Umbilical cord (tissue), 2 donors: ENCODE results near the gene ANO3. TPM values are rescaled to one million over a fixed set of nuclear protein-coding genes. Genes with fewer than 3 reads are reported as not detected.
"Not testable (repeated sequence)": the region's sequence is repeated elsewhere in the genome, so short reads cannot be mapped to it uniquely, and the experiment has no call there.

Experiments
- DNase-seq: peaks from one replicate; pipeline ENCODE4 v3.0.0-alpha.2; 2015; ENCODE audit warnings: low spot score
- total RNA-seq: library from RNA; depleted of rRNA; stranded (reverse); fragments of >200 nt; gene quantifications from one replicate; pipeline ENCODE4 v1.2.3, GENCODE V29; 2014; ENCODE audit warnings: low replicate concordance; ENCODE audit not compliant: insufficient read depth

ANO3 gene
- total RNA-seq, 1 donor from 2014 or later = 4.6 TPM

GRCh38 chr11:26621132-26621531 is 289.2 kb downstream of the ANO3 start:
- peak; percentile 89 for DNase-seq

GRCh38 chr11:26622181-26622580 is 290.3 kb downstream of the ANO3 start:
- peak; percentile 17 for DNase-seq

- peak; percentile 44 for DNase-seq
Measured at GRCh38 chr11:26623076-26623659, 291.2 kb downstream of the ANO3 start.

- no peak for DNase-seq
Measured at GRCh38 chr11:26626346-26626745, 294.4 kb downstream of the ANO3 start.

- DNase-seq = no peak
Measured at GRCh38 chr11:26632691-26633159, 300.8 kb downstream of the ANO3 start.

GRCh38 chr11:26643314-26643713 is 311.4 kb downstream of the ANO3 start:
- DNase-seq = not testable (repeated sequence)

- DNase-seq = peak; percentile 75
Measured at GRCh38 chr11:26649884-26650283, 318.0 kb downstream of the ANO3 start.

GRCh38 chr11:26651916-26652315 is 320.0 kb downstream of the ANO3 start:
- no peak for DNase-seq

- DNase-seq = no peak
Measured at GRCh38 chr11:26655287-26655686, 323.4 kb downstream of the ANO3 start.

- DNase-seq = peak; percentile 68
Measured at GRCh38 chr11:26662916-26663315, 331.0 kb downstream of the ANO3 start.

GRCh38 chr11:26665036-26665435 is 333.1 kb downstream of the ANO3 start:
- DNase-seq = peak; percentile 78

GRCh38 chr11:26665946-26666345 is 334.0 kb downstream of the ANO3 start:
- no peak for DNase-seq

- DNase-seq = no peak
Measured at GRCh38 chr11:26675233-26675928, 343.5 kb downstream of the ANO3 start.

GRCh38 chr11:26676641-26677040 is 344.7 kb downstream of the ANO3 start:
- DNase-seq = no peak

GRCh38 chr11:26677566-26677965 is 345.6 kb downstream of the ANO3 start:
- no peak for DNase-seq

GRCh38 chr11:26687351-26687750 is 355.4 kb downstream of the ANO3 start:
- no peak for DNase-seq

GRCh38 chr11:26688701-26689100 is 356.8 kb downstream of the ANO3 start:
- DNase-seq = no peak

- DNase-seq = no peak
Measured at GRCh38 chr11:26696330-26696729, 364.4 kb downstream of the ANO3 start.

GRCh38 chr11:26698224-26698623 is 366.3 kb downstream of the ANO3 start:
- DNase-seq = no peak

GRCh38 chr11:26700574-26701235 is 368.8 kb downstream of the ANO3 start:
- peak; percentile 22 for DNase-seq

GRCh38 chr11:26702406-26702805 is 370.5 kb downstream of the ANO3 start:
- peak; percentile 66 for DNase-seq

- DNase-seq = peak; percentile 95
Measured at GRCh38 chr11:26703411-26704191, 371.7 kb downstream of the ANO3 start.
